SK-N-SH (cell line): Measurements from ENCODE around the gene CEP112. TPM values are rescaled to one million over a fixed set of nuclear protein-coding genes. Genes with fewer than 3 reads are reported as not detected.

Source experiments
- CTCF ChIA-PET: fragments of 300-600, 350-600 bp; formaldehyde crosslinking; extraction: SDS; loops from one replicate; lab custom pipeline; 2021; lab: Yijun Ruan, JAX
- POLR2A ChIA-PET: fragments of 350-600 bp; sonication (Branson Sonifier 250); formaldehyde crosslinking; extraction: SDS; loops from one replicate; lab custom pipeline; 2020; ENCODE audit warnings: antibody characterized with exemption, inconsistent platforms; lab: Yijun Ruan, JAX
- DNase-seq: peaks from one replicate; pipeline ENCODE4 v3.0.0; 2012
- H2AFZ ChIP-seq: fragments of 200-600 bp; sonication (generic); 2 replicates; pipeline ENCODE4 v1.8.1; 2016; ENCODE audit warnings: antibody characterized with exemption, mild to moderate bottlenecking, low read depth
- H3F3A ChIP-seq: fragments of 200-600 bp; sonication (generic); replicated peaks from 2 replicates; pipeline ENCODE3; 2016; ENCODE audit warnings: antibody characterized with exemption, mild to moderate bottlenecking; ENCODE audit not compliant: insufficient read depth
- H3K27ac ChIP-seq, 2 experiments: fragments of 200-500 bp in 1 of 2; fragments of 200-600 bp in 1 of 2; sonication (Bioruptor generic) in 1 of 2; sonication (generic), shearing (Covaris generic) in 1 of 2; 2 replicates each; pipeline versions ENCODE4 v1.5.1 to v1.6.1; 2014 to 2016; ENCODE audit warnings: low read depth in 2 of 2, inconsistent platforms in 1 of 2, low read length in 1 of 2, mild to moderate bottlenecking in 1 of 2, mixed read lengths in 1 of 2
- H3K27me3 ChIP-seq: fragments of 200-600 bp; sonication (generic), shearing (Covaris generic); 2 replicates; pipeline ENCODE4 v1.6.1; 2016; ENCODE audit warnings: mixed run types; ENCODE audit not compliant: insufficient read depth
- H3K36me3 ChIP-seq, 2 experiments: fragments of 200-500 bp in 1 of 2; fragments of 200-600 bp in 1 of 2; sonication (Bioruptor generic) in 1 of 2; sonication (generic) in 1 of 2; replicated peaks in 1 of 2; 2 replicates each; pipeline versions ENCODE3 to v1.5.1; 2014 to 2016; ENCODE audit warnings: low read length in 1 of 2, mild to moderate bottlenecking in 1 of 2; ENCODE audit not compliant: insufficient read depth in 2 of 2, control insufficient read depth in 1 of 2
- H3K4me1 ChIP-seq, 2 experiments: fragments of 200-500 bp in 1 of 2; fragments of 200-600 bp in 1 of 2; sonication (Bioruptor generic) in 1 of 2; sonication (generic), shearing (Covaris generic) in 1 of 2; 2 replicates each; pipeline versions ENCODE4 v1.5.1 to v1.6.1; 2014 to 2016; ENCODE audit warnings: low read depth in 1 of 2, low read length in 1 of 2, mixed run types in 1 of 2; ENCODE audit not compliant: insufficient read depth in 2 of 2, control insufficient read depth in 1 of 2
- H3K4me2 ChIP-seq: fragments of 200-600 bp; sonication (generic), shearing (Covaris generic); 2 replicates; pipeline ENCODE4 v1.6.1; 2017; ENCODE audit warnings: mixed run types
- H3K4me3 ChIP-seq, 2 experiments: fragments of 200-500 bp in 1 of 2; fragments of 200-600 bp in 1 of 2; sonication (Bioruptor generic) in 1 of 2; sonication (generic), shearing (Covaris generic) in 1 of 2; 2 replicates each; pipeline versions ENCODE4 v1.5.1 to v1.8.1; 2014 to 2016; ENCODE audit warnings: low read depth in 2 of 2, inconsistent platforms in 1 of 2, low read length in 1 of 2, mild to moderate bottlenecking in 1 of 2, mixed read lengths in 1 of 2, moderate library complexity in 1 of 2
- H3K79me2 ChIP-seq: fragments of 200-600 bp; sonication (generic); 2 replicates; pipeline ENCODE4 v1.8.1; 2017; ENCODE audit warnings: mild to moderate bottlenecking; ENCODE audit not compliant: insufficient read depth
- H3K9ac ChIP-seq: fragments of 200-600 bp; sonication (generic); 2 replicates; pipeline ENCODE4 v1.6.1; 2017; ENCODE audit warnings: mixed run types
- H3K9me2 ChIP-seq: fragments of 200-600 bp; sonication (generic); 2 replicates; pipeline ENCODE4 v1.6.1; 2017; ENCODE audit warnings: mixed run types
- H3K9me3 ChIP-seq: fragments of 200-600 bp; sonication (generic); 2 replicates; pipeline ENCODE4 v1.6.1; 2017; ENCODE audit warnings: mixed run types, mild to moderate bottlenecking, moderate library complexity
- H4K20me1 ChIP-seq: fragments of 200-600 bp; sonication (generic); 2 replicates; pipeline ENCODE4 v1.6.1; 2017; ENCODE audit warnings: mild to moderate bottlenecking, mixed run types; ENCODE audit not compliant: insufficient read depth
- CTCF ChIP-seq: fragments of 200-600 bp; sonication (generic); IDR thresholded peaks from 2 replicates; pipeline ENCODE4 v1.6.1; 2017; ENCODE audit warnings: antibody characterized with exemption, mild to moderate bottlenecking, moderate library complexity
- ELF1 ChIP-seq: IDR thresholded peaks from 2 replicates; pipeline ENCODE4 v1.4.0; 2012
- EP300 ChIP-seq, 2 experiments: IDR thresholded peaks; 2 replicates each; pipeline versions ENCODE4 v1.4.0 to v1.6.1; 2012; ENCODE audit warnings: borderline replicate concordance in 1 of 2, low read depth in 1 of 2, low read length in 1 of 2
- EZH2phosphoT487 ChIP-seq: fragments of 200-600 bp; sonication (generic); IDR thresholded peaks from 2 replicates; pipeline ENCODE4 v1.6.1; 2017; ENCODE audit warnings: low read depth, mixed run types, mild to moderate bottlenecking, antibody characterized with exemption, moderate library complexity, borderline replicate concordance
- FOSL2 ChIP-seq: IDR thresholded peaks from 2 replicates; pipeline ENCODE4 v1.4.0; 2012; ENCODE audit warnings: low read depth, mild to moderate bottlenecking, moderate library complexity, borderline replicate concordance
- FOXM1 ChIP-seq: IDR thresholded peaks from 2 replicates; pipeline ENCODE4 v1.4.0; 2012; ENCODE audit warnings: low read depth, mild to moderate bottlenecking
- GABPA ChIP-seq: IDR thresholded peaks from 2 replicates; pipeline ENCODE4 v1.4.0; 2012; ENCODE audit warnings: low read depth, mild to moderate bottlenecking
- GATA2 ChIP-seq: sonication (generic); formaldehyde crosslinking; IDR thresholded peaks from 2 replicates; pipeline ENCODE4 v1.5.0; 2020; ENCODE audit warnings: mild to moderate bottlenecking, missing genetic modification reagents
- IRF3 ChIP-seq: fragments of 150-350 bp; IDR thresholded peaks from 2 replicates; pipeline ENCODE4 v1.6.1; 2016; ENCODE audit warnings: mild to moderate bottlenecking, low read depth, low read length
- JUND ChIP-seq: IDR thresholded peaks from 2 replicates; pipeline ENCODE4 v1.4.0; 2012
- NFIC ChIP-seq: IDR thresholded peaks from 2 replicates; pipeline ENCODE4 v1.4.0; 2012; ENCODE audit warnings: borderline replicate concordance
- PBX3 ChIP-seq: IDR thresholded peaks from 2 replicates; pipeline ENCODE4; 2012
- RFX5 ChIP-seq: IDR thresholded peaks from 2 replicates; pipeline ENCODE4 v1.6.1; 2012; ENCODE audit warnings: mild to moderate bottlenecking, improper control_type of control experiment, low read length
- RXRA ChIP-seq: IDR thresholded peaks from 2 replicates; pipeline ENCODE4 v1.4.0; 2012; ENCODE audit warnings: low read depth, mild to moderate bottlenecking, borderline replicate concordance
- TAF1 ChIP-seq: IDR thresholded peaks from 2 replicates; pipeline ENCODE4 v1.6.1; 2012; ENCODE audit warnings: low read depth, mild to moderate bottlenecking, low read length, moderate library complexity, borderline replicate concordance
- USF2 ChIP-seq: fragments of 150-350 bp; IDR thresholded peaks from 2 replicates; pipeline ENCODE4 v1.6.1; 2017; ENCODE audit warnings: antibody characterized with exemption, low read length, low read depth, borderline replicate concordance
- YY1 ChIP-seq: IDR thresholded peaks from 2 replicates; pipeline ENCODE4 v1.4.0; 2012; ENCODE audit warnings: low read depth, mild to moderate bottlenecking
- ZBTB33 ChIP-seq: IDR thresholded peaks from 2 replicates; pipeline ENCODE4 v1.4.0; 2012; ENCODE audit warnings: low read depth, borderline replicate concordance
- WGBS: methylation state at CpG from one replicate; pipeline ENCODE4 v1.1.6; 2017; ENCODE audit warnings: low lambda C conversion rate; 5-methylcytosine and 5-hydroxymethylcytosine counted together
- polyA plus RNA-seq, 3 experiments: library from polyadenylated mRNA; depleted of rRNA; stranded (reverse); fragments of >200 nt; gene quantifications; 2 replicates each; pipeline ENCODE4 v1.2.3, GENCODE V29; 2012

Gene CEP112
- polyA plus RNA-seq, 1 of the 3 experiments (the other 2 are of a cell fraction): 7.9 TPM

GRCh38 chr17:66000216-66000615 lies 191.7 kb downstream of the CEP112 start (continued):
- no peak for TF ChIP-seq IRF3
- no peak for TF ChIP-seq FOXM1
- TF ChIP-seq TAF1: no peak
- no peak for TF ChIP-seq JUND
- no peak for TF ChIP-seq RFX5
- TF ChIP-seq GATA2 (CRISPR knock-in tag): no peak
- TF ChIP-seq FOSL2: no peak

- no peaks in the 10 kb centered on the region for H3K9me2 ChIP-seq
- ChIA-PET POLR2A (no interaction called here), CTCF (interaction anchor here (0.6 to 0.7 kb wide), 2 partner anchors 46 to 704 kb away, joined by 3 read pairs; no protein-coding TSS in a partner anchor)
- DNase-seq: no peak
- H3K27me3 ChIP-seq: no peaks in the 10 kb centered on the region
- H3F3A ChIP-seq: no peaks in the 10 kb centered on the region
- H3K9me3 ChIP-seq: no peaks in the 10 kb centered on the region
- no peak overlapping the region for H3K9ac ChIP-seq
- 95% methylated on average over 3 of the region's 3 CpGs for WGBS
- H4K20me1 ChIP-seq: no peaks in the 10 kb centered on the region
- H3K27ac ChIP-seq: no peak overlapping the region
- H3K4me1 ChIP-seq: no peaks in the 10 kb centered on the region
- H3K79me2 ChIP-seq: no peaks in the 10 kb centered on the region
- TF ChIP-seq CTCF: no peak
- TF ChIP-seq YY1: no peak
- TF ChIP-seq ELF1: no peak
- TF ChIP-seq EP300 (IDR thresholded peaks at IDR 0.05; ENCODE audit: borderline replicate concordance in 1 of 2, low read depth in 1 of 2, low read length in 1 of 2): no peak
- TF ChIP-seq RXRA: no peak
- TF ChIP-seq ZBTB33: no peak
- TF ChIP-seq USF2: no peak
- no peak for TF ChIP-seq EZH2phosphoT487
- TF ChIP-seq FOXM1: no peak
- TF ChIP-seq NFIC: no peak
- no peak for TF ChIP-seq FOSL2
- no peak for TF ChIP-seq GABPA
- no peak for TF ChIP-seq PBX3
- no peak for TF ChIP-seq GATA2 (CRISPR knock-in tag)
- no peak overlapping the region for H2AFZ ChIP-seq
- H3K4me3 ChIP-seq: no peak overlapping the region
- no peak overlapping the region for H3K4me2 ChIP-seq
- H3K36me3 ChIP-seq: peaks cover 0 to 15% of the 10 kb centered on the region in 2 experiments
Observed at GRCh38 chr17:65998675-65999074, 193.3 kb downstream of the CEP112 start.
